ENCODE measurements around the gene ANKS1B.
"Not testable (repeated sequence)": the region's sequence is repeated elsewhere in the genome, so short reads cannot be mapped to it uniquely, and the experiment has no call there.

The ANKS1B gene

GRCh38 chr12:98985156-98985555 lies 999.6 kb downstream of the ANKS1B start:
- no peak for DNase-seq

GRCh38 chr12:98983647-98984046 lies 1001.1 kb downstream of the ANKS1B start:
- no peak for DNase-seq

GRCh38 chr12:98980508-98980907 lies 1004.2 kb downstream of the ANKS1B start:
- no peak for DNase-seq

- no peak for DNase-seq
Observed at GRCh38 chr12:98977186-98977585, 1007.5 kb downstream of the ANKS1B start.

GRCh38 chr12:98974767-98975381 lies 1009.9 kb downstream of the ANKS1B start:
- DNase-seq, result no peak

- DNase-seq, result peak; percentile 67
Observed at GRCh38 chr12:98973395-98973794, 1011.3 kb downstream of the ANKS1B start.

- DNase-seq, result no peak
Observed at GRCh38 chr12:98970950-98971349, 1013.8 kb downstream of the ANKS1B start.

GRCh38 chr12:98970210-98970609 lies 1014.5 kb downstream of the ANKS1B start:
- DNase-seq, result no peak

GRCh38 chr12:98968896-98969295 lies 1015.8 kb downstream of the ANKS1B start:
- no peak for DNase-seq

GRCh38 chr12:98957135-98957534 lies 1027.6 kb downstream of the ANKS1B start:
- DNase-seq, result not testable (repeated sequence)

- DNase-seq, result peak; percentile 5
Observed at GRCh38 chr12:98955284-98955683, 1029.5 kb downstream of the ANKS1B start.

GRCh38 chr12:98954506-98954905 lies 1030.2 kb downstream of the ANKS1B start:
- DNase-seq, result no peak

- DNase-seq, result no peak
Observed at GRCh38 chr12:98951406-98951805, 1033.3 kb downstream of the ANKS1B start.

- no peak for DNase-seq
Observed at GRCh38 chr12:98948343-98948949, 1036.3 kb downstream of the ANKS1B start.

GRCh38 chr12:98945864-98946263 lies 1038.9 kb downstream of the ANKS1B start:
- no peak for DNase-seq

GRCh38 chr12:98939926-98940325 lies 1044.8 kb downstream of the ANKS1B start:
- no peak for DNase-seq

GRCh38 chr12:98939350-98939749 lies 1045.4 kb downstream of the ANKS1B start:
- DNase-seq, result no peak

GRCh38 chr12:98935847-98936246 lies 1048.9 kb downstream of the ANKS1B start:
- DNase-seq, result no peak

GRCh38 chr12:98922871-98923270 lies 1061.9 kb downstream of the ANKS1B start:
- no peak for DNase-seq

- DNase-seq, result no peak
Observed at GRCh38 chr12:98918176-98918863, 1066.4 kb downstream of the ANKS1B start.

GRCh38 chr12:98916106-98916505 lies 1068.6 kb downstream of the ANKS1B start:
- no peak for DNase-seq

- no peak for DNase-seq
Observed at GRCh38 chr12:98912401-98912974, 1072.2 kb downstream of the ANKS1B start.

GRCh38 chr12:98911396-98911795 lies 1073.3 kb downstream of the ANKS1B start:
- no peak for DNase-seq

- no peak for DNase-seq
Observed at GRCh38 chr12:98909746-98910145, 1075.0 kb downstream of the ANKS1B start.
